CD4-positive, alpha-beta T cell treated with Interleukin-15 for 1 hour (primary cell): Measurements from ENCODE around the gene LRP5.
"Not testable (repeated sequence)": the region's sequence is repeated elsewhere in the genome, so short reads cannot be mapped to it uniquely, and the experiment has no call there.

Experiments
- DNase-seq: peaks from one replicate; pipeline ENCODE4 v3.0.0-alpha.2; 2020

LRP5 gene

GRCh38 chr11:68424981-68425865 is 112.8 kb downstream of the LRP5 start:
- no peak for DNase-seq

GRCh38 chr11:68425866-68426380 is 113.5 kb downstream of the LRP5 start:
- no peak for DNase-seq

- no peak for DNase-seq
These were observed 117.3 kb downstream of the LRP5 start for GRCh38 chr11:68429661-68430060.

GRCh38 chr11:68430384-68430783 is 118.0 kb downstream of the LRP5 start:
- DNase-seq, result no peak

GRCh38 chr11:68430801-68431200 is 118.4 kb downstream of the LRP5 start:
- no peak for DNase-seq

GRCh38 chr11:68431984-68432645 is 119.7 kb downstream of the LRP5 start:
- no peak for DNase-seq

GRCh38 chr11:68432874-68433273 is 120.5 kb downstream of the LRP5 start:
- no peak for DNase-seq

- no peak for DNase-seq
These were observed 121.2 kb downstream of the LRP5 start for GRCh38 chr11:68433541-68433940.

GRCh38 chr11:68434159-68434558 is 121.8 kb downstream of the LRP5 start:
- not testable (repeated sequence) for DNase-seq

- DNase-seq, result no peak
These were observed 123.9 kb downstream of the LRP5 start for GRCh38 chr11:68436162-68436888.

GRCh38 chr11:68436985-68437926 is 124.9 kb downstream of the LRP5 start:
- peak; percentile 28 for DNase-seq

- DNase-seq, result no peak
These were observed 125.7 kb downstream of the LRP5 start for GRCh38 chr11:68437927-68438657.

GRCh38 chr11:68438658-68439259 is 126.4 kb downstream of the LRP5 start:
- no peak for DNase-seq

GRCh38 chr11:68439355-68440065 is 127.1 kb downstream of the LRP5 start:
- DNase-seq, result no peak

GRCh38 chr11:68440224-68440623 is 127.8 kb downstream of the LRP5 start:
- DNase-seq, result no peak

GRCh38 chr11:68441466-68442230 is 129.3 kb downstream of the LRP5 start:
- no peak for DNase-seq

- no peak for DNase-seq
These were observed 130.0 kb downstream of the LRP5 start for GRCh38 chr11:68442433-68442832.

GRCh38 chr11:68444566-68444965 is 132.2 kb downstream of the LRP5 start:
- no peak for DNase-seq

GRCh38 chr11:68445531-68446035 is 133.2 kb downstream of the LRP5 start:
- DNase-seq, result no peak
